HepG2 (cell line): ENCODE results near the gene BICDL2. TPM values are rescaled to one million over a fixed set of nuclear protein-coding genes. Genes with fewer than 3 reads are reported as not detected.
A peak's percentile ranks its signal among the peaks of the same experiment; 100 is the strongest.

Source experiments
- ATAC-seq: fragments of 200-7000 bp; cut with Tn5 transposase; 3 replicates; pipeline ENCODE4 v1.9.1; 2020; ENCODE audit warnings: mild to moderate bottlenecking, moderate library complexity
- BruUV-seq: library from RNA; stranded (reverse); fragments of 400-500 nt; replicated peaks from 2 replicates; lab custom pipeline; 2021; lab: Mats Ljungman, UMichigan
- CTCF ChIA-PET: fragments of 300-600 bp; formaldehyde crosslinking; extraction: SDS; loops from one replicate; lab custom pipeline; 2021; ENCODE audit warnings: low total read pairs, inconsistent platforms, low intra/inter-chr PET ratio; lab: Yijun Ruan, JAX
- POLR2A ChIA-PET: fragments of 350-600 bp; sonication (Branson Sonifier 250); formaldehyde crosslinking; loops from one replicate; lab custom pipeline; 2020; ENCODE audit warnings: antibody characterized with exemption, inconsistent platforms; lab: Yijun Ruan, JAX
- DNase-seq: peaks from one replicate; pipeline ENCODE4 v3.0.0-alpha.2; 2015; ENCODE audit warnings: low spot score
- FAIRE-seq: peaks from 3 replicates; lab custom pipeline; 2011; peaks lifted over from hg19 to GRCh38; lab: Jason Lieb, UNC
- H2AFZ ChIP-seq: one replicate; pipeline ENCODE4 v1.6.1; 2011; ENCODE audit warnings: low read length, inconsistent platforms
- H3K27ac ChIP-seq: fragments of 300-600 bp; 3 replicates; pipeline ENCODE4 v1.8.0; 2011; ENCODE audit warnings: mixed run types, mild to moderate bottlenecking, mixed read lengths, low read length, inconsistent platforms; ENCODE audit not compliant: insufficient read depth; ENCODE audit errors: extremely low read length
- H3K27me3 ChIP-seq, 2 experiments: fragments of 200-600 bp in 1 of 2; 2 replicates in 1 of 2; 3 replicates in 1 of 2; pipeline versions ENCODE4 v1.6.0 to v1.8.0; 2011; ENCODE audit warnings: low read length in 2 of 2, mild to moderate bottlenecking in 2 of 2, moderate library complexity in 2 of 2, inconsistent platforms in 1 of 2; ENCODE audit not compliant: insufficient read depth in 2 of 2, control insufficient read depth in 1 of 2
- H3K36me3 ChIP-seq, 2 experiments: fragments of 200-600 bp in 1 of 2; replicated peaks in 1 of 2; 2 replicates in 1 of 2; 3 replicates in 1 of 2; pipeline versions ENCODE4 v1.5.1 to v1.8.0; 2011; ENCODE audit warnings: low read length in 2 of 2, inconsistent platforms in 1 of 2; ENCODE audit not compliant: insufficient read depth in 2 of 2, control insufficient read depth in 1 of 2
- H3K4me1 ChIP-seq: 2 replicates; pipeline ENCODE4 v1.5.1; 2012; ENCODE audit warnings: low read length, inconsistent platforms; ENCODE audit not compliant: insufficient read depth
- H3K4me2 ChIP-seq: 2 replicates; pipeline ENCODE4 v1.6.0; 2011; ENCODE audit warnings: low read depth, low read length, inconsistent platforms
- H3K4me3 ChIP-seq, 3 experiments: fragments of 200-600 bp in 1 of 3; sonication (generic), shearing (Covaris generic) in 1 of 3; replicated peaks in 1 of 3; 2 replicates each; pipeline ENCODE4 v1.5.1; 2011 to 2016; ENCODE audit warnings: low read length in 3 of 3, inconsistent platforms in 2 of 3, low read depth in 2 of 3, mild to moderate bottlenecking in 2 of 3, control low read depth in 1 of 3, mixed read lengths in 1 of 3; ENCODE audit not compliant: insufficient read depth in 1 of 3
- H3K79me2 ChIP-seq: one replicate; pipeline ENCODE4 v1.6.1; 2011; ENCODE audit warnings: low read length, inconsistent platforms; ENCODE audit not compliant: insufficient read depth
- H3K9ac ChIP-seq: 2 replicates; pipeline ENCODE4 v1.6.0; 2011; ENCODE audit warnings: mild to moderate bottlenecking, low read depth, low read length, inconsistent platforms; ENCODE audit not compliant: insufficient read depth
- H3K9me3 ChIP-seq: 2 replicates; pipeline ENCODE4 v1.5.1; 2012; ENCODE audit warnings: mild to moderate bottlenecking, low read length
- H4K20me1 ChIP-seq: 2 replicates; pipeline ENCODE4 v1.6.0; 2011; ENCODE audit warnings: inconsistent platforms, mild to moderate bottlenecking, low read length, moderate library complexity; ENCODE audit not compliant: insufficient read depth
- CSRNP2 ChIP-seq: sonication (generic); formaldehyde crosslinking; conservative IDR thresholded peaks from 2 replicates; pipeline ENCODE4 v1.8.0; 2022; ENCODE audit warnings: low read depth, missing genetic modification reagents
- FIP1L1 ChIP-seq: fragments of 200-400 bp; formaldehyde crosslinking; IDR thresholded peaks from 2 replicates; pipeline ENCODE4 v1.6.1; 2018; ENCODE audit warnings: low read depth, mild to moderate bottlenecking, low read length, moderate library complexity, borderline replicate concordance; ENCODE audit not compliant: insufficient read depth
- HNRNPK ChIP-seq: fragments of 200-400 bp; formaldehyde crosslinking; IDR thresholded peaks from 2 replicates; pipeline ENCODE4 v1.6.1; 2018; ENCODE audit warnings: low read length, low read depth, moderate library complexity, mild to moderate bottlenecking; ENCODE audit not compliant: poor library complexity, severe bottlenecking
- HNRNPL ChIP-seq: fragments of 200-400 bp; formaldehyde crosslinking; IDR thresholded peaks from 2 replicates; pipeline ENCODE4 v1.6.1; 2017; ENCODE audit warnings: mild to moderate bottlenecking, low read depth, low read length
- TEAD3 ChIP-seq: optimal IDR thresholded peaks from 2 replicates; pipeline ENCODE3; 2016; ENCODE audit warnings: borderline replicate concordance
- ZNF576 ChIP-seq: sonication (generic); formaldehyde crosslinking; IDR thresholded peaks from 2 replicates; pipeline ENCODE4 v1.4.0; 2020; ENCODE audit warnings: mild to moderate bottlenecking, missing genetic modification reagents
- WGBS: methylation state at CpG from one replicate; pipeline ENCODE4 v1.1.6; 2017; ENCODE audit warnings: low lambda C conversion rate; 5-methylcytosine and 5-hydroxymethylcytosine counted together
- in situ Hi-C: cut with HindIII; loops from 2 replicates; pipeline ENCODE4 v1.10.0; 2017; ENCODE audit warnings: low pct_unique_long_range_greater_than_20kb; ENCODE audit not compliant: extremely low pct_ligation_motif_present
- intact Hi-C: fragments of 100-400 bp; cut with micrococcal nuclease; formaldehyde crosslinking; loops from one replicate; pipeline ENCODE4 v1.10.0; 2022; ENCODE audit not compliant: unreplicated experiment
- polyA plus RNA-seq, 8 experiments: library from polyadenylated mRNA; depleted of rRNA in 3 of 8; stranded (reverse) in 7 of 8; unstranded in 1 of 8; fragments of >200 nt; fragmentation: Illumina TruSeq in 4 of 8; extraction: Trizol in 4 of 8; gene quantifications; 2 replicates each; pipeline versions ENCODE4 v1.2.1 to v1.2.3, GENCODE V29; 2011 to 2016; ENCODE audit warnings: low read depth in 4 of 8, missing spikeins in 1 of 8, mixed read lengths in 1 of 8; ENCODE audit not compliant: insufficient read depth in 1 of 8
- total RNA-seq, 5 experiments: library from RNA; depleted of rRNA; stranded (reverse); fragments of >200 nt; fragmentation: Illumina TruSeq; extraction: Trizol; gene quantifications; 2 replicates each; pipeline ENCODE4 v1.2.3, GENCODE V29; 2016; ENCODE audit warnings: low read depth in 1 of 5
- TF ChIP-seq, protein P1 (sequence below), 2 experiments: fragments of 450-650 bp in 1 of 2; sonication (generic) in 1 of 2; formaldehyde crosslinking in 1 of 2; IDR thresholded peaks; 2 replicates each; pipeline versions ENCODE4 v1.6.1 to v1.8.0; 2016 to 2022; ENCODE audit warnings: antibody characterized with exemption in 1 of 2, mild to moderate bottlenecking in 1 of 2, missing genetic modification reagents in 1 of 2

BICDL2 gene
- total and polyA plus RNA-seq, 2 of the 13 experiments (the other 11 are each of a cell fraction or from before 2014, with no cell fraction given), result 0.12 TPM; not detected in 1

GRCh38 chr16:3012828-3013420 lies 23.8 kb downstream of the BICDL2 start, which contains the start of gene CLDN9 (continued):
- TF ChIP-seq HNRNPK (no peak), TEAD3 (CRISPR knock-in tag) (no peak)
- TF ChIP-seq, all 625 proteins: peak for 9

DNA sequence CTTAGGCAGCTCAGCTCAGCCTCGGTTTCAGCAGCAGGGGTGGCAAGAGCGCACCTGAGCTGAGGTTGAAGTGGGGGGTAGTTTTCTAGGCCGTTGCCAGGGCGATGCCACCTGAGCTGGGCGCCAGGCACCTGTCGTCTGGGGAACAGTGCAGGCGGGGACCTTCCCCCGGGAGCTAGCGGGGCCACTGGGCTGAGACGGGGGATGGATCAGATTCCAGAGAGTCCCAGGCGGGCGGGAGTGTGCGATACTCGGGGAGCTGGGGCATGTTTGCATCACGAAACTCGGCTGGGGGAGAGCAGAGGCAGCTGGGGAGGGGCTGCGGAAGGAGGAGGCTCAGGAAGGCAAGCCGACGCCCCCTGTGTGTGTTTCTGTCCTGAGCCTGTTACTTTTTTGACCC lies 24.5 kb downstream of the BICDL2 start:
- Histone ChIP-seq H3K4me2 (peak overlapping the region; percentile 55), H3K27ac (no peak overlapping the region), H3K79me2 (no peaks in the 10 kb centered on the region), H3K9ac (no peak overlapping the region), H3K27me3 (peaks cover 7 to 22% of the 10 kb centered on the region in 2 experiments; a peak in 4 of 5 replicates), H2AFZ (no peak overlapping the region), H3K4me1 (peaks cover 98% of the 10 kb centered on the region), H3K9me3 (no peaks in the 10 kb centered on the region), H3K4me3 (peak overlapping the region; percentile 16 to 40 (median 29); a peak in 3 of 6 replicates)
- DNase-seq, result no peak
- BruUV-seq, result no TSS peak
- POLR2A ChIA-PET, result interaction anchor here (0.8 to 14.2 kb wide), 2 partner anchors 9 to 11 kb away, joined by 3 to 750 read pairs; partner anchors contain the start of genes CLDN6, HCFC1R1, THOC6 and TNFRSF12A
- no peak for FAIRE-seq
- WGBS, result 11% methylated on average over 16 of the region's 19 CpGs
- TF ChIP-seq, protein P1, sequence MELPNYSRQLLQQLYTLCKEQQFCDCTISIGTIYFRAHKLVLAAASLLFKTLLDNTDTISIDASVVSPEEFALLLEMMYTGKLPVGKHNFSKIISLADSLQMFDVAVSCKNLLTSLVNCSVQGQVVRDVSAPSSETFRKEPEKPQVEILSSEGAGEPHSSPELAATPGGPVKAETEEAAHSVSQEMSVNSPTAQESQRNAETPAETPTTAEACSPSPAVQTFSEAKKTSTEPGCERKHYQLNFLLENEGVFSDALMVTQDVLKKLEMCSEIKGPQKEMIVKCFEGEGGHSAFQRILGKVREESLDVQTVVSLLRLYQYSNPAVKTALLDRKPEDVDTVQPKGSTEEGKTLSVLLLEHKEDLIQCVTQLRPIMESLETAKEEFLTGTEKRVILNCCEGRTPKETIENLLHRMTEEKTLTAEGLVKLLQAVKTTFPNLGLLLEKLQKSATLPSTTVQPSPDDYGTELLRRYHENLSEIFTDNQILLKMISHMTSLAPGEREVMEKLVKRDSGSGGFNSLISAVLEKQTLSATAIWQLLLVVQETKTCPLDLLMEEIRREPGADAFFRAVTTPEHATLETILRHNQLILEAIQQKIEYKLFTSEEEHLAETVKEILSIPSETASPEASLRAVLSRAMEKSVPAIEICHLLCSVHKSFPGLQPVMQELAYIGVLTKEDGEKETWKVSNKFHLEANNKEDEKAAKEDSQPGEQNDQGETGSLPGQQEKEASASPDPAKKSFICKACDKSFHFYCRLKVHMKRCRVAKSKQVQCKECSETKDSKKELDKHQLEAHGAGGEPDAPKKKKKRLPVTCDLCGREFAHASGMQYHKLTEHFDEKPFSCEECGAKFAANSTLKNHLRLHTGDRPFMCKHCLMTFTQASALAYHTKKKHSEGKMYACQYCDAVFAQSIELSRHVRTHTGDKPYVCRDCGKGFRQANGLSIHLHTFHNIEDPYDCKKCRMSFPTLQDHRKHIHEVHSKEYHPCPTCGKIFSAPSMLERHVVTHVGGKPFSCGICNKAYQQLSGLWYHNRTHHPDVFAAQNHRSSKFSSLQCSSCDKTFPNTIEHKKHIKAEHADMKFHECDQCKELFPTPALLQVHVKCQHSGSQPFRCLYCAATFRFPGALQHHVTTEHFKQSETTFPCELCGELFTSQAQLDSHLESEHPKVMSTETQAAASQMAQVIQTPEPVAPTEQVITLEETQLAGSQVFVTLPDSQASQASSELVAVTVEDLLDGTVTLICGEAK (IDR thresholded peaks at IDR 0.05), result no peak
- TF ChIP-seq, protein P1 (CRISPR knock-in tag; IDR thresholded peaks at IDR 0.05), result 0 out of 2 replicates have a peak, but pooled peaks have one; percentile 11
- TF ChIP-seq ZNF576 (CRISPR knock-in tag), result no peak
- TF ChIP-seq FIP1L1, result no peak
- peak; percentile 61; the same call in 1 of the 2 replicates for TF ChIP-seq HNRNPL
- no peak for TF ChIP-seq CSRNP2 (CRISPR knock-in tag)
- TF ChIP-seq, all 625 proteins: peak for 2
- CTCF ChIA-PET, result no interaction called here
- no peaks in the 10 kb centered on the region for H4K20me1 ChIP-seq
- in situ Hi-C loops, result no loop called here
- no peaks in the 10 kb centered on the region for H3K36me3 ChIP-seq
- ATAC-seq, result no peak
- intact Hi-C loops, result no loop called here
